SKM-1 (cell line): ENCODE results near the gene GPR153.

Source experiments
- DNase-seq: peaks from one replicate; lab custom pipeline; 2025; ENCODE audit not compliant: unreplicated experiment; lab: John Stamatoyannopoulos, UW

The GPR153 gene

DNA sequence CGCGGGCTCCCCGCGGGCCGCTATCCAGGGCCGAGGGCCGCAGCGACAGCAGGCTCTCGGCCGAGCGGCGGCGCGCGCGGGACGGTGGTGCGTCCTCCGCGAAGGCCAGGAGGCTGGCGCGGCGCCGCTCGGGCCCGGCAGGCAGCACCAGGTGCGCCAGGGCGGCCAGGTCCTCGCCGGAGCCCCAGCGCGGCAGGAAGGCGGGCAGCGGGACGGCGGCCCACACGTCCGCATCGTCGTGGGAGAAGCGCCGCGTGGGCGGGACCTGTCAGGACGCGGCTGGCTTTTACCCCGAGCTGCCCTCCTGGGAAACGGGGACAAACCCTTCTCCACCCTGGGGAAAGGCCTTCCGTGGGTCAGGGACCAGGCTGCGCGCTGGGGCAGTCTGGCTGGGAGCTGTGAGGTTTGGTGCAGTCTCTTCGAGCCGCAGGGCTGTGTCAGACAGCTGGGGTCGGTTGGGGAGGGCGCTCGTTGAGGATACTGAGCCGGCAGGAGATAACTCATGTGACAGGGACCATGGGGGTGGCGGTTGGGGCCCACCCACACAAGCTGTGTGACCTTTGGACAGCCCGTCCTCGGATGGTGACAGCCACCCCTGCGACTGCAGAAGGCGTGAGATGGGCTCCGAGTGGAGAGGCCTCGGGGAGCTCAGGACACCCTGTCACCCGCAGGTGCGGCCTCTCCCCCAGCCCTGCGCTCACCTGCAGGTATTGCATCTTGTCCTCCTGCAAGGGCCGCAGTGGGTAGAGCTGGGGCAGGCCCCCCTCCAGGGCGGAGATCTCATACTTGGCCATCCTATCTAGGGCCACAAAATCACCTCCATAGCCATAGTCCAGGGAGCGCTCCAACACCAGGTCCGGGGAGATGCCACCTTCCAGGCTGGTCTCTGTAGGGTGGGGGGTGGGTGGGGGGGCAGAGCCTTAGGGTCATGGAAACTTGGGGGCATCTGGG lies 10.9 kb downstream of the GPR153 start:
- DNase-seq, result no peak

DNA sequence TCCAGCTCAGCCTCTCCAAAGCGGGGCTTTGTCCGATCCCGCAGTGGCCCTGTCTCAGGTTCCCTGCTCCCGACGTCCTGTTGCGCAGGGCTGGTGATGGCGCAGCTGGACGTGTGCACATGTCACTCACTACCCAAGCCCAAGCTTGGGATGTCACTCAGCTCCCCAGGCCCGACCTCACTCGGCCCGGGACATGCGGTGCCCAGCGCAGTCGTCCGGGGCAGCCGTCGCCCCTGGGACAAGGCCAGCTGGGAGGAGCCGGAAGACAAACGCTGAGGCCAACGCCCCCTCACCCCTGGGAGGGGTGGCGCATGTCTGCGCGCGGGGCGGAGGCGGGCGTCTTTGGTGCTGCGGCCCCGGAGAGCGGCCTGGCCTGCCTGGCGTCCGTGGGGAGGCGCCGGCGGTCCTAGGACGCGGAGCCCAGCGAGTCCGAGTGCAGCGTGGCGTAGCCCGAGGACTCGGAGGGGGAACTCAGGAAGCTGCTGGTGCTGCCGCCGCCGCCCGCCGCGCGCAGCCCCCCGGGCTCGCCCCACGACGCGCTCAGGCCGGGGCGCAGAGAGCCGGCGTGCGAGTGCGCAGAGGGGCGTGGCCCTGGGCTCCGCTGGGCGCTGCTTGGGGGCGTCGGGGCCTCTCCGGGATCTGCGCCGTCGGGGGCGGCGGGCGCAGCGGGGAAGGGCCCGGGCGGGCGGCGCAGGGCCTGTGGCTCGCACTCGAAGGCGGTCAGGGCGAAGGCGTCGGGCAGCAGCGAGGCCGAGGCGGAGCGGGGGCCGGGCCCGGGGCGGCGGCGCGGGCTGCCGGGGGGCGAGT lies 11.8 kb downstream of the GPR153 start:
- DNase-seq, result no peak

DNA sequence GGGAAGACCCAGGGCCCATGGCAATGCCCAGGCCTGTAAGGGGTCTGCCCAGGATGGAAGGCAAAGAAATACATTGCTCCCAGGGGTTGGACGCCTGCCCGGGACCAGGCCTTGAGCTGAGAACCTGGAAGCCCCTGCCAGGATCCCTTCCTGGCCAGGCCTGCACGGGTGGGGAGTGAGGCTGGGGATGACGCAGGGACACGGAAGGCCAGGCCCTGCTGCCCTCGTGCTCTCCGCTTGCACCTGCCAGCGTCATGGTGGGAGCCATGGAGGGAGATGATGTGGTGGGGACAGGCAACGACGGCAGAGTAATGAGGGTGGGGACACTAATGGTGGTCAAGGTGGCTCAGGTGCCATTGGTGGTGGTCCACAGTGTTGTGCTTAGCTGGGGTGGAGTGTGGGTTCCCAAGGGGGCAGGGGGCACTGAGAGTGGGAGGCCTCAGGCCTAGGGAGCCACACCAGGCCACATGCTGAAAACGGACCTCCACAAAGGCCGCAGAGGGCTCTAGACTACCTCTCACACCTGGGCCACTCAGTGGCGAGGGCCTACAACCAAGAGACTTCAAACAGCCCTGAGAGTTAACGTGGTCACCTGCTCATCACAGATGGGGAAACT lies 12.6 kb downstream of the GPR153 start:
- no peak for DNase-seq

DNA sequence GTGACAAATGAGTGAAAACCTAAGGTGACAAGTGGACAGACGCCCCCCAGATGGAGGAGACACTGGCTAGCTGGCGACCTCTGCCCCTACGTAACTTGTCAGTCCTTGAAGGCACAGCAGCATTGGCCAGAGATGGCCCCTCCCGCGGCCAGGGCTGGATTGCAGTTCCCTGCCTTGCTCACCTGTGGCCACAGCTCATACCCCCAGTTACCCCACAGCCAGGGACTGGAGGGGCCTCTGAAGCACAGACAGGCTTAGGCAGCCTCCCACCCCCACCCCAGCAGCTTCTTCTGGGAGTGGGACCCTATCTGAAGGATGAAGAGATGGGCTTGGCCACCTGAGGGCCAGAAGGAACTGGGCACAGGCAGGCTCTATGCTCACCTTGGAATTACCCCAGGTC lies 13.2 kb downstream of the GPR153 start:
- DNase-seq, result no peak

DNA sequence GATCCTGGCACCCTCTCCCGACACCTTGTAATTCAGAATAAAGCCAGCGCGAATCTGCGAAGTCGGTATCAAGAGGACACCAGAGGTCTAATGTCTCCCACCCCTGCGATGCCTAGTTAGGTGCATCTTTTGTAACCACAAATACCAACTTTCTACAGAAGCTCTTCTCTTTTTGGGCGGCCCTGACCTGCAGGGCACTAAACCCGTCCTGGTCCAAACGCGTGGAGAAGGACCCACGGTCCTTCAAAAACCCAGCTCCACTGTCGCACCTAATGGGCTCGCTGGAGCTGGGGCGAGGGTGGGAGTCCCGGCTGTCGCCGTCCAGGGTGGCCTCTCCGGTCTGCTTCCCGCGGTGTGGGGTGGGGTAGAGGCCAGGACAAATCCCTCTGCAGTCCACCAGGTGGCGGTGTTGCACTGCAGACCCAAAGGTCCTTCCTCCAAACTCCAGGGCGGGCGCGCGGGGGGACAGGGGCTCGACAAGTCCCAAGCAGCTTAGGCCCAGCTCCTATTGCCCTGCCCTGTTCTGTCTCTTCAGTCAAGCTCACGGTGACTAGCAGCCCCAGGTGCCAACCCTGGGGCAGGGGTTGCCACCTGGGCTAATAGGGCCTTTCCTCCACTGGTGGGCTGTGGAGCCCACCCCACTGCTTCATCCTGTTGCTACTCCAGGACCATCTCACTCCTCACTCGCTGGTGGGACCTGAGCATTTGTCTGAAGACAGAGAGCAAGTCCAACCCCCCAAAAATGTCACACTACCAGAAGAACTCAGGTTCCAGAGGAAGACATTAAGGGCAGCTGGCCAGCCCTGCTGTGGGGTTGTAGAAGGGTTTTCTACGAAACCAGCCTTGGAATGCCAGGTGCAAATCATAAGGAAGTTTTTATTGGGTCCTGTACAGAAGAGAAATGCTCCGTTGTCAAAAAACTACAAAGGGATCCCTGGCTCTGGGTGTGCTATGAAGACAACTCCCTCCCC lies 14.1 kb downstream of the GPR153 start:
- DNase-seq, result no peak

- DNase-seq, result no peak
Measured at GRCh38 chr1:6245869-6246496, 14.9 kb downstream of the GPR153 start.

GRCh38 chr1:6245086-6245868 lies 15.6 kb downstream of the GPR153 start:
- no peak for DNase-seq

GRCh38 chr1:6244401-6245049 lies 16.4 kb downstream of the GPR153 start:
- no peak for DNase-seq

DNA sequence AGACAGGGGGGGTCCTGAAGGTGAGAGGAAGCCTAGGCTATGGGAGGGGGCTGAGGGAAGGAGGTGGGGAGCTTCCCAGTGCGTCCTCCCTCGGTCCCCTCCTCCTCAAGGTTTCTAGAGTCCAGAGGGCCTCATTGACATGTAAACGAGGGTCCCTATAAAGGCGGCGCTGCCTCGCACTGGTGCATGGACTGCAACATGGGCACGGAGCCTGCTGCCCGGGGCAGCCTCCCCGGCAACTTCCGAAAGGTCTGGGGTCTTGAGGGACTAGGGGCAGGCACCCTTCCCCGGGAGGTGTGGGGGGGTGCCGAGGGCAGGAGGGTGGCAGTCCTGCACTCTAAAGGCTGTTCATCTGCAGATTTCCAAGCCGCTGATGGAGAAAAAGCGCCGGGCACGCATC lies 16.9 kb downstream of the GPR153 start, which contains the start of gene HES3:
HES3 (plus strand) TSS at position 187 of the 400 bp plus-strand sequence; CDS start at position 374, 187 bp downstream.
- DNase-seq, result no peak

- no peak for DNase-seq
Measured at GRCh38 chr1:6243053-6243834, 17.7 kb downstream of the GPR153 start.

GRCh38 chr1:6241887-6242740 lies 18.8 kb downstream of the GPR153 start:
- DNase-seq, result no peak

- no peak for DNase-seq
Measured at GRCh38 chr1:6241107-6241886, 19.6 kb downstream of the GPR153 start.

GRCh38 chr1:6239950-6240768 lies 20.7 kb downstream of the GPR153 start:
- no peak for DNase-seq

- DNase-seq, result no peak
Measured at GRCh38 chr1:6239213-6239752, 21.6 kb downstream of the GPR153 start.

DNA sequence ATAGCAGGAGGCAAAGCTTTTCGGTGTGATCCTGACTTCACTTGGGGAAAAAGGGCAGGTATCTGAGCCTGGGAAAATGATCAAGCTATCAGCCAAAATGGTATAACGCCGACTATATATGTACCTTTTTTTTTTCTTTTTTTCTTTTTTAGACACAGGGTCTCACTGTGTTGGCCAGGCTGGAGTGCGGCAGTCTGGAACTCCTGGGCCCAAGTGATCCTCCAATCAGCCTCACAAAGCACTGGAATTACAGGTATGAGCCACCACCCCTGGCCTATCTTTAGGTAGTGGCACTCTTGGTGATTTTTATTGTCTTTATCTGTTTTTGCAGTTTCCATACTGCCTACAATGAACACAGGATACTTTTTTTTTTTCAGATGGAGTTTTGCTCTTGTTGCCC lies 23.8 kb downstream of the GPR153 start:
- no peak for DNase-seq
